C4-2B (cell line): Measurements from ENCODE around the gene TTLL3.

Experiments
- CTCF ChIP-seq: fragments of 450-650 bp; conservative IDR thresholded peaks from 2 replicates; pipeline ENCODE4 v1.5.1; 2017; ENCODE audit warnings: mild to moderate bottlenecking
- ZFX ChIP-seq: fragments of 450-650 bp; IDR thresholded peaks from 2 replicates; pipeline ENCODE4 v1.6.1; 2017

- TF ChIP-seq CTCF (no peak), ZFX (no peak)
Measured at GRCh38 chr3:9765865-9766264, 44.2 kb upstream of the TTLL3 start.
